Lower leg skin (tissue), 4 donors: ENCODE measurements around the gene AHCYL2. TPM values are rescaled to one million over a fixed set of nuclear protein-coding genes. Genes with fewer than 3 reads are reported as not detected.
"Not testable (repeated sequence)": the region's sequence is repeated elsewhere in the genome, so short reads cannot be mapped to it uniquely, and the experiment has no call there.

ENCODE experiments used
- DNase-seq, 2 donors: peaks; one replicate each; pipeline ENCODE4 v3.0.0-alpha.2; 2019; ENCODE audit warnings: low spot score in 2 of 2
- H3K4me3 ChIP-seq: fragments of 200-600 bp; sonication (generic); 2 replicates; pipeline ENCODE4 v1.5.1; 2017; ENCODE audit warnings: mild to moderate bottlenecking, low read depth; ENCODE audit not compliant: poor library complexity, severe bottlenecking
- CTCF ChIP-seq, 3 donors: fragments of 450-650 bp; IDR thresholded peaks; one replicate each; pipeline ENCODE4 v1.5.1; 2016; ENCODE audit warnings: antibody characterized with exemption in 3 of 3, mild to moderate bottlenecking in 3 of 3, moderate library complexity in 2 of 3
- POLR2A ChIP-seq, 2 donors: fragments of 450-650 bp; IDR thresholded peaks; one replicate each; pipeline ENCODE4 v1.6.1; 2016 to 2017; ENCODE audit warnings: antibody characterized with exemption in 2 of 2, mild to moderate bottlenecking in 1 of 2, moderate library complexity in 1 of 2
- WGBS, 2 donors: methylation state at CpG; one replicate each; pipeline ENCODE4 v1.1.5; 2018; 5-methylcytosine and 5-hydroxymethylcytosine counted together
- intact Hi-C: fragments of 100-400 bp; cut with DNase I; formaldehyde crosslinking; loops from one replicate; pipeline ENCODE4 v1.15.0; 2023; ENCODE audit warnings: low total_unique reads
- total RNA-seq, 4 donors: library from RNA; depleted of rRNA; stranded (reverse); fragments of >200 nt; gene quantifications; one replicate each; pipeline ENCODE4 v1.1.0, GENCODE V29; 2016

The AHCYL2 gene
- total RNA-seq, 4 donors from 2014 or later = 31.1 to 45.8 (median 39.2) TPM

GRCh38 chr7:129438281-129438838, 213.5 kb downstream of the AHCYL2 start:
- 93 to 98% methylated on average over 6 of the region's 6 CpGs for WGBS, 2 donors
- TF ChIP-seq POLR2A (IDR thresholded peaks at IDR 0.05) = no peak
- TF ChIP-seq CTCF (IDR thresholded peaks at IDR 0.05) = no peak
- no peak overlapping the region for H3K4me3 ChIP-seq
- no peak for DNase-seq
- intact Hi-C loops = no loop called here

GRCh38 chr7:129438839-129439651, 214.2 kb downstream of the AHCYL2 start:
- WGBS, 2 donors = 68 to 79% methylated on average over 5 of the region's 5 CpGs
- no peak overlapping the region for H3K4me3 ChIP-seq
- TF ChIP-seq CTCF (IDR thresholded peaks at IDR 0.05) = no peak
- no peak for TF ChIP-seq POLR2A (IDR thresholded peaks at IDR 0.05)
- DNase-seq = no peak
- intact Hi-C loops = no loop called here

DNA sequence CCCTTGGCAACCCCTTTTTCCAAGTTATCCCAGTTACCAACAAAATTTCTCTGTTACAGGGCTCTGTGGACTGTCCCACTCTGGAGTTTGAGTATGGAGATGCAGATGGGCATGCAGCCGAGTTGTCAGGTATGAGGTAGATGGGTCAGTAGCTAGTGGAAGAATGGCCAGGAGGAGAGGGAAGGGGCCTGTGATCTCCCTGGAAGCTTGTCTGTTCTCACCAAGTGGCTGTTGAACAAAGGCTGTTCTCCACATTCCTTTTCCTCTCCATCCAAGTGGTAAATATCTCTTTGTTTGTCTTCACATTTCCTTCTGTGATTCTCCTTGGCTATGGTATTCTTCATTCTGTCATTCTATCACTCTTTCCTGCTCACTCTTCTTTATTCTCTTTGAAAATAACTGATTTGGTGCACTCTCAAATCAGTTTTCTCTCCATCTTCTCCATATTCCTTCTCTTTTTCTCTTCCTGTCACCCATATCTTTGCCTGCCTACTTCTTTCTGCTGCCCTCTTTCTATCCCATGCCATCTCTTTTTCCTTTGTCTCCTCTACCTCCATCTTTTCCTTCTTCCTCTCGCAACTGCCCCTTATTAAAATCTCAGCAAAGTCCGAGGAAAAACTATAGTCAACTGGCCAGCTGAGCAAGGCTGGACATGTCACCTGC, 215.3 kb downstream of the AHCYL2 start:
- no peak for DNase-seq
- TF ChIP-seq POLR2A (IDR thresholded peaks at IDR 0.05) = no peak
- H3K4me3 ChIP-seq = no peak overlapping the region
- intact Hi-C loops = no loop called here
- 90% methylated on average over 3 of the region's 3 CpGs for WGBS, 2 donors

GRCh38 chr7:129443612-129444011, 218.8 kb downstream of the AHCYL2 start:
- 46 to 49% methylated on average over 2 of the region's 2 CpGs for WGBS, 2 donors
- intact Hi-C loops = no loop called here
- no peak overlapping the region for H3K4me3 ChIP-seq
- TF ChIP-seq CTCF (IDR thresholded peaks at IDR 0.05) = no peak
- no peak for TF ChIP-seq POLR2A (IDR thresholded peaks at IDR 0.05)
- DNase-seq = no peak

- WGBS, 2 donors = 89% methylated on average over 5 of the region's 5 CpGs
- DNase-seq, H3K4me3 ChIP-seq, intact Hi-C loops: not testable (repeated sequence)
These were observed 219.9 kb downstream of the AHCYL2 start for GRCh38 chr7:129444776-129445175.

DNA sequence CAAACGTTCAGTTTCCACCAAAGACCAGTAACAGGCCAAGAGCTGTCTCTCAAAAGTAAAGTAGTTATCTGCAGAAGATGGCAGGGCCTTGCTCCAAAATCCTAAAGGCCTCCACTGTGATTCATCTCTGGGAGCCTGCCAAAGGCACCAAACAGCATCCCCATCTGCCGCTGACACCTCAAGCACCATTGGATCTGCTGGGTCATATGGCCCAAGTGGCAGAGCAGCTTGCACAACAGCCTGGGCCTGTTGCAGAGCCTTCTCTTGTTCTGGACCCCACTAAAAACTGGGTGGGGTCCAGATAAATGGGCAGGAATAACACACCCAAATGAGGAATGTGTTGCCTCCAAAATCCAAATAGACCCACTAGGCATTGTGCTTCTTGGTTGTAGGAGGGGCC, 222.1 kb downstream of the AHCYL2 start:
- H3K4me3 ChIP-seq, DNase-seq, intact Hi-C loops: not testable (repeated sequence)
- 42 to 73% methylated on average over 1 to 2 of the region's 2 CpGs for WGBS, 2 donors

- intact Hi-C loops, DNase-seq, H3K4me3 ChIP-seq: not testable (repeated sequence)
- WGBS, 2 donors = 96 to 97% methylated on average over 6 of the region's 6 CpGs
These were observed 222.6 kb downstream of the AHCYL2 start for GRCh38 chr7:129447445-129447844.

GRCh38 chr7:129448608-129449007, 223.8 kb downstream of the AHCYL2 start:
- DNase-seq, H3K4me3 ChIP-seq, intact Hi-C loops: not testable (repeated sequence)
- 90 to 94% methylated on average over 2 of the region's 2 CpGs for WGBS, 2 donors
